HG03025 (cell line): ENCODE data around the gene TSC22D4.
"Not testable (repeated sequence)": the region's sequence is repeated elsewhere in the genome, so short reads cannot be mapped to it uniquely, and the experiment has no call there.

Experiments used
- ATAC-seq: cut with Tn5 transposase; IDR thresholded peaks from one replicate; pipeline ENCODE4 v1.9.1; 2021; ENCODE audit warnings: mild to moderate bottlenecking, moderate library complexity; ENCODE audit not compliant: unreplicated experiment, low FRiP score

Gene TSC22D4

GRCh38 chr7:100447363-100447762, 31.7 kb downstream of the TSC22D4 start:
- not testable (repeated sequence) for ATAC-seq

DNA sequence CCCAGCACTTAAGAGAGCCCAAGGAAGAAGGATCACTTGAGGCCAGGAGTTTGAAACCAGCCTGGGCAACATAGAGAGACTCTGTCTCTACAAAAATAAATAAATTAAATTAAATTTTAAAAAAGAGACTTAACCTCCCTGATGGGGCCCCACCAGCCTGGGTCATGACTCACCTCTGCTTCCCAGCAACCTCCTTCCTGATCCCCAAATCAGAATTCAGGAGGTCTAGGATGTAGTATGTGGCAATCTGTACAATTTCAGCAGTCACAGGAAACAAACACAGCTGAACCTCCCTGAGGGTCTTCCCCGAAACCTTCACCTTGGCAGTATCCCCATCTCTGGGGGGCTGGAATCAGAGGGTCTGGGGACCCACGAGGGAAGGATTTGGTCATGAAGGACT, 33.0 kb downstream of the TSC22D4 start:
- ATAC-seq = no peak

GRCh38 chr7:100444311-100445278, 34.4 kb downstream of the TSC22D4 start:
- no peak for ATAC-seq

- no peak for ATAC-seq
Observed at GRCh38 chr7:100443096-100443840, 35.7 kb downstream of the TSC22D4 start.

GRCh38 chr7:100441641-100442535, 37.1 kb downstream of the TSC22D4 start:
- ATAC-seq = no peak

- ATAC-seq = not testable (repeated sequence)
Observed at GRCh38 chr7:100439244-100439643, 39.8 kb downstream of the TSC22D4 start.

DNA sequence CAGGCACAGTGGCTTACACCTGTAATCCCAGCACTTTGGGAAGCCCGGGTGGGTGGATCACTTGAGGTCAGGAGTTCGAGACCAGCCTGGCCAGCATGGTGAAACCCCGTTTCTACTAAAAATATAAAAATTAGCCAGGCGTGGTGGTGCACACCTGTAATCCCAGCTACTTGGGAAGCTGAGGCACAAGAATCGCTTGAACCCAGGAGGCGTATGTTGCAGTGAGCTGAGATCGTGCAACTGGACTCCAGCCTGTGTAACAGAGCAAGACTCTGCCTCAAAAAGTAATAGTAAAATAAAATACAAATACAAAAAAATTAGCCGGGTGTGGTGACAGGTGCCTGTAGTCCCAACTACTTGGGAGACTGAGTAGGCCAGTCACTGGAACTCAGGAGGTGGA, 40.3 kb downstream of the TSC22D4 start:
- ATAC-seq = not testable (repeated sequence)

- no peak for ATAC-seq
Observed at GRCh38 chr7:100438172-100438571, 40.8 kb downstream of the TSC22D4 start.

GRCh38 chr7:100437150-100438100, 41.6 kb downstream of the TSC22D4 start:
- no peak for ATAC-seq

GRCh38 chr7:100435401-100436304, 43.4 kb downstream of the TSC22D4 start:
- peak; percentile 36 for ATAC-seq

GRCh38 chr7:100434297-100435144, 44.5 kb downstream of the TSC22D4 start:
- ATAC-seq = no peak

- no peak for ATAC-seq
Observed at GRCh38 chr7:100433592-100434296, 45.3 kb downstream of the TSC22D4 start.

- no peak for ATAC-seq
Observed at GRCh38 chr7:100433276-100433591, 45.8 kb downstream of the TSC22D4 start.

- no peak for ATAC-seq
Observed at GRCh38 chr7:100432621-100433275, 46.3 kb downstream of the TSC22D4 start.

- no peak for ATAC-seq
Observed at GRCh38 chr7:100432053-100432452, 47.0 kb downstream of the TSC22D4 start.

GRCh38 chr7:100431286-100431735, 47.7 kb downstream of the TSC22D4 start:
- no peak for ATAC-seq
